ENCODE measurements around the gene SFMBT1.
A peak's percentile ranks its signal among the peaks of the same experiment; 100 is the strongest.

The SFMBT1 gene
- 44.3 to 58.1 reads per million in 2 donors for total RNA-seq

GRCh38 chr3:53045518-53046170, at the start of gene SFMBT1:
SFMBT1 (minus strand) TSS chr3:53046073; CDS start chr3:52969128, 76,945 bp downstream.
- peak; percentile 69 for DNase-seq

- DNase-seq: no peak
These were observed 47.1 kb upstream of the SFMBT1 start for GRCh38 chr3:53092942-53093341.

GRCh38 chr3:53092216-53092615, 46.3 kb upstream of the SFMBT1 start:
- no peak for DNase-seq

GRCh38 chr3:53091011-53091410, 45.1 kb upstream of the SFMBT1 start:
- DNase-seq: no peak

GRCh38 chr3:53089511-53089910, 43.6 kb upstream of the SFMBT1 start:
- DNase-seq: no peak

- no peak for DNase-seq
These were observed 39.6 kb upstream of the SFMBT1 start for GRCh38 chr3:53085476-53085875.

- DNase-seq: no peak
These were observed 38.6 kb upstream of the SFMBT1 start for GRCh38 chr3:53084310-53085001.

- DNase-seq: no peak
These were observed 38.1 kb upstream of the SFMBT1 start for GRCh38 chr3:53083949-53084309.

- no peak for DNase-seq
These were observed 37.6 kb upstream of the SFMBT1 start for GRCh38 chr3:53083521-53083920.

GRCh38 chr3:53082736-53083135, 36.9 kb upstream of the SFMBT1 start:
- no peak for DNase-seq

- DNase-seq: no peak
These were observed 35.4 kb upstream of the SFMBT1 start for GRCh38 chr3:53081318-53081717.

GRCh38 chr3:53080612-53081205, 34.8 kb upstream of the SFMBT1 start:
- no peak for DNase-seq

- DNase-seq: no peak
These were observed 34.1 kb upstream of the SFMBT1 start for GRCh38 chr3:53079791-53080555.

- no peak for DNase-seq
These were observed 33.3 kb upstream of the SFMBT1 start for GRCh38 chr3:53079147-53079546.

GRCh38 chr3:53078656-53079055, 32.8 kb upstream of the SFMBT1 start:
- no peak for DNase-seq

GRCh38 chr3:53077476-53078220, 31.8 kb upstream of the SFMBT1 start:
- no peak for DNase-seq

GRCh38 chr3:53075743-53076140, 29.9 kb upstream of the SFMBT1 start:
- no peak for DNase-seq

- DNase-seq: no peak
These were observed 29.2 kb upstream of the SFMBT1 start for GRCh38 chr3:53074761-53075742.

- no peak for DNase-seq
These were observed 28.5 kb upstream of the SFMBT1 start for GRCh38 chr3:53074366-53074696.

GRCh38 chr3:53073553-53074365, 27.9 kb upstream of the SFMBT1 start:
- no peak for DNase-seq
